Medulla oblongata (tissue), 1 donor: ENCODE data around the gene ANKEF1.
"Not testable (repeated sequence)": the region's sequence is repeated elsewhere in the genome, so short reads cannot be mapped to it uniquely, and the experiment has no call there.

Source experiments
- DNase-seq: peaks from one replicate; pipeline ENCODE4 v3.0.0-alpha.2; 2015; ENCODE audit errors: extremely low spot score

ANKEF1 gene

GRCh38 chr20:10034717-10035571, at the start of gene ANKEF1:
Gene ANKEF1 (plus strand): TSS chr20:10034987. CDS start chr20:10038302, 3,315 bp downstream.
- peak; percentile 43 for DNase-seq

- DNase-seq = no peak
Observed at GRCh38 chr20:9985281-9985680, 49.5 kb upstream of the ANKEF1 start.

- DNase-seq = no peak
Observed at GRCh38 chr20:9985773-9986172, 49.0 kb upstream of the ANKEF1 start.

GRCh38 chr20:9989066-9989724, 45.6 kb upstream of the ANKEF1 start:
- DNase-seq = peak; percentile 77

GRCh38 chr20:9993137-9993536, 41.6 kb upstream of the ANKEF1 start:
- DNase-seq = no peak

- DNase-seq = no peak
Observed at GRCh38 chr20:9994676-9995075, 40.1 kb upstream of the ANKEF1 start.

- DNase-seq = no peak
Observed at GRCh38 chr20:9995510-9996272, 39.1 kb upstream of the ANKEF1 start.

- DNase-seq = no peak
Observed at GRCh38 chr20:9996944-9997343, 37.8 kb upstream of the ANKEF1 start.

GRCh38 chr20:9999645-10000044, 35.1 kb upstream of the ANKEF1 start:
- peak; percentile 68 for DNase-seq

- DNase-seq = no peak
Observed at GRCh38 chr20:10002866-10003265, 31.9 kb upstream of the ANKEF1 start.

GRCh38 chr20:10004900-10005299, 29.9 kb upstream of the ANKEF1 start:
- DNase-seq = no peak

GRCh38 chr20:10005885-10006284, 28.9 kb upstream of the ANKEF1 start:
- no peak for DNase-seq

GRCh38 chr20:10006447-10007090, 28.2 kb upstream of the ANKEF1 start:
- no peak for DNase-seq

GRCh38 chr20:10007158-10007557, 27.6 kb upstream of the ANKEF1 start:
- DNase-seq = no peak

- DNase-seq = no peak
Observed at GRCh38 chr20:10007747-10008146, 27.0 kb upstream of the ANKEF1 start.

- DNase-seq = no peak
Observed at GRCh38 chr20:10012464-10012863, 22.3 kb upstream of the ANKEF1 start.

GRCh38 chr20:10014431-10014830, 20.4 kb upstream of the ANKEF1 start:
- DNase-seq = no peak

GRCh38 chr20:10020937-10021336, 13.8 kb upstream of the ANKEF1 start:
- no peak for DNase-seq

GRCh38 chr20:10022625-10023024, 12.2 kb upstream of the ANKEF1 start:
- no peak for DNase-seq

- DNase-seq = no peak
Observed at GRCh38 chr20:10023911-10024310, 10.9 kb upstream of the ANKEF1 start.

- not testable (repeated sequence) for DNase-seq
Observed at GRCh38 chr20:10031451-10032215, 3.2 kb upstream of the ANKEF1 start.
